ENCODE results near the gene MARCHF2. TPM values are rescaled to one million over a fixed set of nuclear protein-coding genes. Genes with fewer than 3 reads are reported as not detected.
A peak's percentile ranks its signal among the peaks of the same experiment; 100 is the strongest.

The MARCHF2 gene
- total and polyA plus RNA-seq, 9 of the 15 experiments (the other 6 are each of a cell fraction or from before 2014, with no cell fraction given): 0.39 to 6.4 (median 2.2) TPM

GRCh38 chr19:8366121-8366581 lies 47.0 kb upstream of the MARCHF2 start:
- peak; percentile 46 for FAIRE-seq
- Histone ChIP-seq H3K4me1 (replicated peaks in 1 of 2; ENCODE audit: control insufficient read depth in 2 of 2, insufficient read depth in 2 of 2, low read length in 2 of 2) (peaks cover 20 to 48% of the 10 kb centered on the region in 2 experiments), H2AFZ (ENCODE audit: low read depth, low read length) (no peak overlapping the region), H3K9me3 (replicated peaks; ENCODE audit: control insufficient read depth, insufficient read depth, low read depth, low read length) (no peaks in the 10 kb centered on the region), H3K9ac (ENCODE audit: insufficient read depth in 1 of 2, low read depth in 2 of 2, low read length in 2 of 2) (peak overlapping the region in 1 of 2 experiments; percentile 45; a peak in 1 of 4 replicates), H3K27ac (ENCODE audit: extremely low read depth, low read depth, low read length) (no peak overlapping the region), H3K27me3 (ENCODE audit: control insufficient read depth in 2 of 2, insufficient read depth in 2 of 2, low read length in 2 of 2) (peaks cover 0 to 19% of the 10 kb centered on the region in 2 experiments; a peak in 2 of 5 replicates), H4K20me1 (replicated peaks; ENCODE audit: control insufficient read depth, insufficient read depth, low read length) (no peaks in the 10 kb centered on the region), H3K79me2 (ENCODE audit: control insufficient read depth, insufficient read depth, low read length) (no peaks in the 10 kb centered on the region), H3K4me2 (ENCODE audit: insufficient read depth, low read length) (no peak overlapping the region), H3K9me1 (ENCODE audit: control insufficient read depth, insufficient read depth, low read length) (no peaks in the 10 kb centered on the region), H3K36me3 (ENCODE audit: control insufficient read depth, insufficient read depth, low read length) (no peaks in the 10 kb centered on the region), H3K4me3 (no peak overlapping the region)
- POLR2A ChIA-PET: interaction anchor here (1.6 kb wide), 1 partner anchor 13 kb away, joined by 4 read pairs; no protein-coding TSS in a partner anchor
- intact Hi-C loops (cut with micrococcal nuclease) (no loop called here), in situ Hi-C loops (cut with MboI) (no loop called here)
- 0 out of 3 replicates have a peak, but pooled peaks have one; percentile 12 for ATAC-seq
- 26% methylated on average over 11 of the region's 11 CpGs for WGBS (ENCODE audit: insufficient coverage, low coverage, missing lambda C conversion rate)
- no TSS peak for BruUV-seq (replicated peaks)
- TF ChIP-seq ZC3H4 (CRISPR knock-in tag; IDR thresholded peaks at IDR 0.05; ENCODE audit: borderline replicate concordance) (no peak), ZNF263 (CRISPR knock-in tag; IDR thresholded peaks at IDR 0.05; ENCODE audit: borderline replicate concordance) (peak; percentile 55; the same call in 1 of the 2 replicates)
- DNase-seq (ENCODE audit: extremely low read depth in 1 of 4, low spot score in 3 of 4): peak in 2 of 4 experiments; percentile 13 to 15
- CTCF ChIA-PET (ENCODE audit: low intra/inter-chr PET ratio): no interaction called here

- no peaks in the 10 kb centered on the region for H4K20me1 ChIP-seq (replicated peaks; ENCODE audit: control insufficient read depth, insufficient read depth, low read length)
- H3K36me3 ChIP-seq (ENCODE audit: control insufficient read depth, insufficient read depth, low read length): no peaks in the 10 kb centered on the region
- ATAC-seq (no peak), DNase-seq (ENCODE audit: extremely low read depth in 1 of 4, low spot score in 3 of 4) (peak in 1 of 4 experiments; percentile 14), FAIRE-seq (no peak)
- H3K9me3 ChIP-seq (replicated peaks; ENCODE audit: control insufficient read depth, insufficient read depth, low read depth, low read length): no peaks in the 10 kb centered on the region
- H3K27ac ChIP-seq (ENCODE audit: extremely low read depth, low read depth, low read length): no peak overlapping the region
- no peak overlapping the region for H3K4me3 ChIP-seq
- peaks cover 24 to 55% of the 10 kb centered on the region in 2 experiments for H3K4me1 ChIP-seq (replicated peaks in 1 of 2; ENCODE audit: control insufficient read depth in 2 of 2, insufficient read depth in 2 of 2, low read length in 2 of 2)
- no peaks in the 10 kb centered on the region for H3K9me1 ChIP-seq (ENCODE audit: control insufficient read depth, insufficient read depth, low read length)
- H3K27me3 ChIP-seq (ENCODE audit: control insufficient read depth in 2 of 2, insufficient read depth in 2 of 2, low read length in 2 of 2): peaks cover 0 to 17% of the 10 kb centered on the region in 2 experiments; a peak in 2 of 5 replicates
- H3K9ac ChIP-seq (ENCODE audit: insufficient read depth in 1 of 2, low read depth in 2 of 2, low read length in 2 of 2): 0 out of 4 replicates have a peak overlapping the region, but pooled peaks of 1 of the 2 experiments have one; percentile 43
- H3K4me2 ChIP-seq (ENCODE audit: insufficient read depth, low read length): peak overlapping the region; percentile 18
- CTCF ChIA-PET (ENCODE audit: low intra/inter-chr PET ratio): interaction anchor here (1.4 kb wide), 1 partner anchor 13 kb away, joined by 3 read pairs; no protein-coding TSS in a partner anchor
- POLR2A ChIA-PET: interaction anchor here (1.2 kb wide), 1 partner anchor 15 kb away, joined by 4 read pairs; no protein-coding TSS in a partner anchor
- peak overlapping the region; percentile 44 for H2AFZ ChIP-seq (ENCODE audit: low read depth, low read length)
- BruUV-seq (replicated peaks): no TSS peak
- TF ChIP-seq MNT (conservative IDR thresholded peaks at IDR 0.05): no peak
- TF ChIP-seq POLR2G (IDR thresholded peaks at IDR 0.05; ENCODE audit: low read depth, low read length): 0 out of 2 replicates have a peak, but pooled peaks have one; percentile 26
- no peak for TF ChIP-seq ZBTB8A (IDR thresholded peaks at IDR 0.05; ENCODE audit: partially characterized antibody)
- TF ChIP-seq KDM5B (IDR thresholded peaks at IDR 0.05; ENCODE audit: insufficient replicate concordance, low read depth, low read length): peak; percentile 18
- TF ChIP-seq ZNF830 (CRISPR knock-in tag; IDR thresholded peaks at IDR 0.05): no peak
- in situ Hi-C loops (cut with MboI): no loop called here
- no peaks in the 10 kb centered on the region for H3K79me2 ChIP-seq (ENCODE audit: control insufficient read depth, insufficient read depth, low read length)
- WGBS (ENCODE audit: insufficient coverage, low coverage, missing lambda C conversion rate): 37% methylated on average over 11 of the region's 13 CpGs
- intact Hi-C loops (cut with micrococcal nuclease): no loop called here
Observed at GRCh38 chr19:8366961-8367326, 46.2 kb upstream of the MARCHF2 start.
